HG03280 (cell line): ENCODE measurements around the gene HMG20B.

Experiments
- ATAC-seq: cut with Tn5 transposase; IDR thresholded peaks from one replicate; pipeline ENCODE4 v1.9.1; 2021; ENCODE audit warnings: mild to moderate bottlenecking, moderate library complexity; ENCODE audit not compliant: unreplicated experiment

HMG20B gene

DNA sequence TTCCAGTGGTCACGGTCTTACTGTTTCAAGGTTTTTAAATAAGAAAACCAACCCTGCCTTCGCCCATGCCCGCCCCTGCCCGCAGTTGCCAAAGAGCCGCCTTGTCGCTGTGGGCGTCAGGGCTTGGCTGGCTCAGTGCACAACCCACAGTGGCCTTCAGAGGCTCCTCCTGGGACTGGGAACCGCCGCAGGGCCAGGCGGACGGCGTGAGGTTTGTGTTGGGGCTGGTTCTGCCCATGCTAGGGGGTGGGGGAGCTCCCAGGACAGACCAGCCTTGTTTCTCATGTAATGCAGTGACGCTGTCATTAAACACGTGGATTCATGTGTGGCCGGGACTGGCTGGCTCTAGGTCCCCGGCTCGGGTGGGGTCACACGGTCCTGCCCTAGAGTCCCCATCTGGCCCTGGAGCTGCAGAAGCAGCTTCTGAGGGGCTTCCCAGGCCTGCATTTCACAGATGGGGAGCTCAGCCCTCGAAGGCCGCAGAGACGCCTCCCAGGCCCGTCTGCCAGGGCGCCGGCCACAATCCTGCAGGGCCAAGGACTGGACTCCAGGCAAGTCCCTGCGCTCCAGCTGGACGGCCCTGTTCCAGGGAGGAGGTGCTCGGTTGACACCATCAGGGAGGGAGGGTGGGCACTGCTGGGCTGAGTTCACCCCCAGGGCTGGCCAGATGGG is 36.2 kb upstream of the HMG20B start:
- no peak for ATAC-seq

DNA sequence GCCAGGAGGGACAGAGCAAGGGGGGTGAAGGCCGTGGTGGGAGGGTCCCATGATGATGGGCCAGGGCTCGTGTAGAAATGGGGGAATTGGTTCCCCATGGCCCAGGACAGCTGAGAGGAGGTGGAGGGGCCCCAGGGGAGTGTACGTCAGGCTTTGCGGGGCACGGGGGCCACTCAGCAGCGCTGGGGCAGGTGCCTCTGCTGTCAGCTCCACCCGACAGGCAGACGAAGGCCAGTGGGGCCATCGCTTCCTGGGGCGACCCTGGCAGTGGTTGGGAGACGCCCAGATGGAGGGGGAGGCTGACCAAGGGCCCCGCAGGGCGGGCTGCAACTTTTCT is 35.7 kb upstream of the HMG20B start:
- ATAC-seq = no peak

DNA sequence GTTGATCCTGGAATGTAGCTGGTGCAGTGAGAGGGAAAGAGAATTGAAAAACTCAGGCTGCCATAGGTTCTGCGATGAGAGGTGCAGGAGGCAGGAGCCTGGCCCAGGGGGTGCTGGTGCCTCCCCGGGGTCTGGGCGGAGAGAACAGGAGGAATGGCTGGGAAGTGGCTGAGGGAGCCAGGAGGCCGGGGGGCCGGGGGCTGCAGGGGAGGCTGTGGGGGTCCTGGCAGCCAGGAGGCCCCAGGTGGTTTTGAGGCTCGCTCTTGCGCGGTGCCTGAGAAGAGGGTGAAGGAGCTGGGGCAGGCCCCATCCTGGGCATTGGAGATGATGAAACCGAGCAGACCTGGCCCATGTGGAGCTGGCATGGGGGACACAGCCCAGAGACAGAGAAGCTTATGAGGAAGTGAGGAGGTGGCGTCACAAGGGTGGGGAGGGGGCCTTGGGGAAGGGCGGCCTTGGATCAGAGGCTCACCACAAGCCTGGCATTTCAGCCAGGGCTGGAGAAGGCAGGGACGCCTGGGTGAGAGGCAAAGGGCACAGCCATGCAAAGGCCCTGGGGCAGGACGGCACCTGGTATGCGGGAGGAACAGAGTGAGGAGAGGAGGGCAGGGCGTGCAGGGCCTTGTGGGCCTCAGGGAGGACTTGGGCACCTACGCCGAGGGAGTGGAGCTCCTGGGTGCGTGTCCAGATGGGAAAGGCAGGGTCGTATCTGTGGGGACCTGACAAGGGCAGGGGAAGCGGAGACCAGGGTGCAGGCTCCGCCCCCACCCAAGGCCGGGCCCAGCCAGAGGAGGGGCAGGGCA is 35.1 kb upstream of the HMG20B start:
- no peak for ATAC-seq

DNA sequence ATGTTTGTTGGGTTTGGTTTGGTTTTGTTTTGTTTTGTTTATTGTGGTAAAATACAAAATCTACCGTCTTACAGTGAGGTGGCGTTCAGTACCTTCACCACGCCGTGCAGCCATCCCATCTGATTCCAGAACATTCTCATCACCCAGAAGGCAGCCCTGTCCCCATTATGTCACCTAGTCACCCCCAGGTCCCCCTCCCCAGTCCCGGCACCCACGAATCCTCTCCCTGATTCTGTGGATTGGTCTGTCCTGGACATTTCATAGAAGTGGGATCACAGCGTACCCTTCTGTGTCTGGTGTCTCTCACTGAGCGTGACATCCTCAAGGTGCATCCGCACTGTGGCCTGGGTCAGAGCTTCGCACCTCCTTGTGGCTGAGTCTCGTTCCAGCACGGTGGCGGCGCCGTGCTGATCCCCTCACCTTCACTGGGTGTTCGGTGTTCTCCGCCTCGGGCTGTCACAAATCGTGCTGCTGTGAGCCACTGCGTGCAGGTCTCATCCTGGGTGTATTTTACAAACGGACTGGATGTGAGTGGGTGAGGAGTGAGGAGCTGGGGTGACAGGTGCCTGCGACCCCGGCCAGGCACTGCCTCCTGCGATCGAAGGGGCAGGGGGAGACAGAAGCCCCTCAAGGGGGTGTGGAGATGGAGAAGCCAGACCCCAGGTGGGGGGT is 34.4 kb upstream of the HMG20B start:
- no peak for ATAC-seq

DNA sequence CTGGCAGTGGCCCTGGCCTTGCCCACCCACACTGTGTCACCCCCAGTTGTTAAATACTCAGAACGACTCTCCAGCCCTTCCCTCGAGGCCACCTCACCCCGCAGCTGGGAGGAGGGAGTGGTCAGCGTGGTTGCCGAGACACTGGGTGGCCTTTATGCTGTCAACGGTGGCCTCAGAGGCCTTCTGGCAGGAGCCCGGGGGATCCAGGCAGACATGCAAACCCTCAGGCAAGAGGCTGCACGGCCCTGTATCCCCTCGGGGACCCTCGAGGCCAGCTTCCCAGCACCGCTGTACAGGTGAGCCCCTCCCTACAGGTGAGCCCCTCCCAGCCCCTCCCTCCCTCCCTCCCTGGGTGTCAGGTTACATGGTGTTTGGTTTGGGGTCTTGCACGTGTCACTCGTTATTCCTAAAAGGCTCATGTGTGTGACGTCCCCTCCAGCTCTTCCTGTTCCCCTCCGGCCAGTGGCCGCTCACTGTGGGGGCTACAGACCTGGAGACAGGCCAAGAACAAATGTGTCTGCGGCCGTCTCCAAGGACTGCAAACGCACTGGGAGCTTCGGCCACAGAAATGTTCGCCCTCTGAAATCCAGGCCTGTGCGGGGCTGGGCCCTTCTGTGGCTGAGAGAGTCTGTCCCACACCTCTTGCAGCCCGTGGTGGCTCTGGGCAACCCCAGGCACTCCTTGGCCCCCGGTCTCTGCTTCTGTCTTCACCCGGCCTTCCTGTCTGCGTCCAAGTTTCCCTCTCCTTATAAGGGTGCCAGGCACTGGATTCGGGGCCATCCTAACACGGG is 33.6 kb upstream of the HMG20B start, which contains the start of gene TEKTIP1:
Gene TEKTIP1 (plus strand): TSS at position 210 of the 791 bp plus-strand sequence. CDS start 4 bp downstream, at position 214.
- ATAC-seq = no peak

DNA sequence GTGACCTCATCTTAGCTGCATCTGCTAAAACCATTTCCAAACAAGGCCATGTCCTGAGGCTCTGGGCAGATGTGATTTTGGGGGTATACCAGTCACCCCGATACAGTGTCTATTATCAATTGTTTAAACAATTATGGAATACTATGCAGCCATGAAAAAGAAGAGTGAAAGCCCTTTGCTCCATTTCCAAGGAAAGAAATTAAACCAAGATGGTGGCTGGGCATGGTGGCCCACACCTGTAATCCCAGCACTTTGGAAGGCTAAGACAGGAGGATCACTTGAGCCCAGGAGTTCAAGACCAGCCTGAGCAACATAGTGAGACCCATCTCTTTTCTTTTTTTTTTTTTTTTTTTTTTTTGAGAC is 33.0 kb upstream of the HMG20B start:
- ATAC-seq = no peak

DNA sequence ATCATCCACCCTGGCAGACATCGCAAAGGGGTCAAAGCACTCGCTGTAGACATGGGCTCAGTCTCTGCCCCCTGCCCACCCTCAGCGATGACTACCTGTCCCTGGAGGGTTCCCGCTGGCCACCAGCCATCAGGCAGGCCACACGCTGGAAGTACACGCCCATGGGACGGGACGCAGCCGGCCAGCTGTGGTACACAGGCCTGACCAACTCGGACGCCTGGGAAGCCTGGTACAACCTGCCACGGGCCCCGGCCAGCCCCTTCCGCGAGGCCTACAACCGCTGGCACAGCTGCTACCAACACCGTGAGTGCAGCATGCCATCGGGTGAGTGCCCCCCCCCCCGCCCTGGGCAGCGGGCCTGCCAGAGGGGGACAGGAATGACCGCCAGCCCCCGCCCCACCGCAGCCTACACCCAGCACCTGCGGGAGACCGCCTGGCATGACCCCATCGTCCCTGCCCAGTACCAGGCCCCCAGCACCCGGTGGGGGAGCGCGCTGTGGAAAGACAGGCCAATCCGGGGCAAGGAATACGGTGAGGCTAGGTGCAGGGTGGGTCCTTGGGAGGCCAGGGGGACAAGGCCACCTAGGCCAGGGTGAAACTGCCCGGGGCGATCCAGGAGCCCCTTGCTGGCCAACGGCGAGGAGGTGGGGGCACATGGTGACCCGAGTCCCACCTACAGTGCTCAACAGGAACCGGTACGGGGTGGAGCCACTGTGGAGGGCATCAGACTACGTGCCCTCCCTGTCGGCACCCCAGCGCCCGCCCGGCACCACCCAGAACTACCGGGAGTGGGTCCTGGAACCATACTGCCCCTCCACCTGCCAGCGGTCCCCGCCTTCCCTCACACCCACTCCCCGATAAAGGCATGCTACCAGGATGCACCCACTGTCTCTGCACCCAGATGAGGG is 29.3 kb upstream of the HMG20B start:
- ATAC-seq = no peak

DNA sequence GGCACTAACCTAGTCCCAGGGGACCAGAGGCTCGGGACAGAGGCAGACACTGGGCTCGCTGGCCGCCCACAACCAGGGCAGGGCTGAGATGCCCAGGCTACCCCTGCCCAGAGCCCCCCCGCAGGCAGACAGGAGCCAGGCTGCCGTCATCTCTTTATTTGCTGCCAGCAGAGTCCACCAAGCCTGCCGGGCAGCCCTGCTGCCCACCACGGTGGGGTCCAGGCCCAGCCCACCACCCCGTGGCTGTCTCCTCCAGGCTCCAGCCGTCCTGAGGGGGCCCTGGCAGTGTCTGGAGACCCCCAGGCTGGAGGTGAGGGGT is 28.7 kb upstream of the HMG20B start:
- no peak for ATAC-seq

DNA sequence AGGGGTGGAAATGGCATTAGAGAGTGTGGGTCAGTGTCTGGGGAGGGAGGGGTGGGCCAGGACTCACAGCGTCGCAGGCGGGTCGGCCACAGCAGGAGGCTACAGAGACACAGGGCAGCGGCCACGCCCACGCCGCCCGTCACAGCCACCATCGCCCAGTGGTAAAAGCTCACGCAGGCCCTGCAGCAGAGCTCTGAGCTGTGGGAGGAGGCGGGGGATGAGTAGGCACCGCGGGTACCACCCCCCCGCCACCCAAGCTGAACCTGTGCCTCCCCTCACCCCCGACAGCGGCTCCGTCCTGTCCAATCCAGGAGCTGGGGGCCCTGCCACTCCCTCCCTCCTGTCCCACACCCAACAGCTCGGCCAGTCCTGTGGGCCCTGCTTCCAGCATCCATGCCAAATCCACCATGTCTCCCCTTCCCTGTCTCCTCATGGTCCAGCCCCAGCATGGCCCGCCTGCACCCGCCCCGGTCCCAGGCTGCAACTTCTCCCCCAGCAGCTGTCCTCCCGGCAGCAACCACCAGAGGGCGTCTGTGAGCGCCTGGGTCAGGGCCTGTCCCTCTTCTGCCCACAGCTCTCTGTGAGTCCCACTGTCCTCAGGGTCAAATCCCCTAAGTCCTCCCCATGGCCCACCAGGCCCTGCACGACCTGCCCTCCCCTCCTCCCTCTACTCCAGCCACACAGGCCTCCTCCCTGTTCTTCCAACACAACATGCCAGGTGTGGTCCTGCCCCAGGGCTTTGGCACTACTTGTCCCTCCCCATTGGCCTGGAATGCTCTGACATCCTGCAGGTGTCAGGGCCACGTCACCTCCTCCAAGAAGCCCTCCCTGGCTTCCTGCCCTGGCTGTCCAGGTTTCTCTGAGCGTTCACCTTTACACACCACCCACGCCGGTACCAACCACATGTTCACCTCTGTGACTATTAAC is 27.7 kb upstream of the HMG20B start:
- no peak for ATAC-seq

DNA sequence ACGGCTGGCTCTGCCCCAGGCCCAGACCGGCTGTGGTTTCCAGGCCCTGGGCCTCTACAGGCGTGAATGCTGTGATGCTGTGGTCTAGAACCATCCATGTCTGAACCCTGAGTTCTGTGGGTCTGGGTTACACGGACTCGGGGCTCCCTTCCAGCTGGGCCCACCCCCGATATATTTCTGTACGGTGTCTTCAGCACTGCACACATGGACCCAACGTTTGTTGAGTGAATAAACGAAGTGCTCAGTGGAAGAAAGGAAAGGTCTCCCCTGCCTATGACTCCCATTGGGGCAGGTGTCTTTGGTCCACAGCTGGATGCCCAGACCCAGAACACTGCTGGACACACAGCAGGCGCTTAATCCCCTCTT is 27.1 kb upstream of the HMG20B start:
- ATAC-seq = no peak

DNA sequence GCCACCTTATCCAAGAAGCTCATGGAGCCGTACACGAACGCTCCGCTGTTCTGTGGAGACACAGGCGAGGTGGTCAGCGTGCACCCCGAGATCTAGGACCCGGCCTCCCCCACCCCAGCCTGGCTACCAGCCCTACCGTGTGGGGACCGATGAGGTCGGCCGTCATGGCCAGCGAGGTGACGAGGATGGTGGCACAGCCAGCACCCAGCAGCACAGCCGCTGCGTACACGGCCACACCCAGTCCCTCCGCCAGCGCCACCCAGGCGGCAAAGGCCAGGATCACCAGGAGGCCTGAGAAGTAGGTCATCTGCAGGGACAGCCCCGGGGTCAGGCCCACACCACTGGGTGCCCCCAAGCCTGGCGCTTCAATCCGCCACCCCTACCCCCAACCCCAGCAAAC is 26.6 kb upstream of the HMG20B start:
- no peak for ATAC-seq

DNA sequence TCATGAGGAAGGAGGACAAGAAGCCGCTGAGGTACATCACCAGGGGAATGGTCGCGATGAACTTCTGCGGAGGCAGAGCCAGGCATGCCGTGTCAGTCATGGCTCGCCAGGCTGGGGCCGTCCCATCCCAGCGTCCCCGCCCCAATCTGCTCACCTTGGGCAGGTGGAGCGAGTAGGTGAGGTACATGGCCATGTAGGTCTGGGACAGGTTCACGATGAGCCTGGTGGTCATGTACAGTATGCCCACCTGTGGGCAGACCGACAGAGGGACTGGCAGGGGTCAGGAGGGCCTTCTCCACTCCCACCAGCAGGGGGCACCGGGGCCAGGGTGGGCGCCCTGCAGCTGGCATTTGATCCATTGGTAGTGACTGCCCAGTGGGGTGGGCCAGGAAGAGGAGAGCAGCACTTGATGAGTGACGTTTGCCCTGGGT is 25.4 kb upstream of the HMG20B start:
- ATAC-seq = no peak

DNA sequence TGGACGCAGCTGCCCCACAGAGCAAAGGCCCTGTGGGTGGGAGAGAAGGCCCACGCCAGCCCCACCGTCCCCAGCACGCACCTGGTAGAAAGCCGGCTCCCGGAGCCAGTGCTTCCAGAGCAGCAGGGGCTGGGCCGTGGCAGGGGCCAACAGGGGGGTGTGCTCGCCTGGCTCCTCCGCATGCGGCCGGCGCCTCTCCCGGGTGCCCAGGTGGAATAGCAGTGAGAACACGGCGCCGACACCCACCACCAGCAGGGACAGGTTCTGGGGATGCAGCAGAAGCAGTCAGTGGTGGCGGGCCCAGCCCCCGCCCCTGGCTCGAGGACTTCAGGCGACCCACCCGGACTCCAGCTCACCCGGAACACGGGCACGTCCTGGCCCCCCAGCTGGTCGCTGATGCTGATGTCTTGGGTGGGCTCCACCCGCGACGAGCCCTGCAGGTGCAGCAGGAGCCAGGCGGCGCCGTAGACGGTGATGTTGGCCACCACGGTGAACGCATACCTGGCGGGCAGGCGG is 24.9 kb upstream of the HMG20B start:
- ATAC-seq = no peak

DNA sequence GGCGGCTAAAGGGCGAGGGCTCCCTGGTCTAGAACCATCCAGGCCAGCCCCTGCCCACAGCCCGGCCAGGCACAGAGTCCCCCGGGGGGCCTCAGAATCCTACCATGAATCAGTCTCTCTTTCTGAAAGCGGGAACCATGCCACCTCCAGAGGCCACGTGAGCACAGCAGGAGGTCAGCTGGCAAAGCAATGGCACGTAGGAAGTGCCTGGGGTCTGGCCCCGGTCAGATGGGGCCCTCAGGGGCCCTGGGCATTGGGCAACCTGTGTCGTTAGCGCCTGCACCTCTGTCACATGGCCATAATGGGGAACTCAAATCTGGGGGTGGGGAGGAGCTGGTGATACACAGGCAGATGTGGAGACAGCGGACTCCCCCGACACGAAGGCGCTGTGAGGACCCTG is 24.1 kb upstream of the HMG20B start:
- no peak for ATAC-seq

DNA sequence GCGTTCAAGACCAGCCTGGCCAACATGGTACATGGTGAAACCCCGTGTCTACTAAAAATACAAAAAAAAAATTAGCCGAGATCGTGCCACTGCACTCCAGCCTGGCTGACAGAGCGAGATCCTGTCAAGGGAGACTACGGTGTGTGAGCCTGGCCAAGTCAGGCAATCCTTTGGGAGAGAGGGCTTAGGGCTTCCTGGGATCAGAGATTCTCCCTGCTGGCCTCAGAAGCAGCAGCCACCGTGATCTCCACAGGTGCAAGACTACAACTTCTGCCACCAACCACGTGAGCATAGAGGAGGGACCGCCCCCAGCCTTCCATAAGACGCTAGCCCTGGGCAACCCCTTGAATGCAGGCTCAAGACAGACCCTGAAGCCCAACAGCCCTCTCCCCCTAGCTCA is 22.9 kb upstream of the HMG20B start:
- ATAC-seq = no peak

DNA sequence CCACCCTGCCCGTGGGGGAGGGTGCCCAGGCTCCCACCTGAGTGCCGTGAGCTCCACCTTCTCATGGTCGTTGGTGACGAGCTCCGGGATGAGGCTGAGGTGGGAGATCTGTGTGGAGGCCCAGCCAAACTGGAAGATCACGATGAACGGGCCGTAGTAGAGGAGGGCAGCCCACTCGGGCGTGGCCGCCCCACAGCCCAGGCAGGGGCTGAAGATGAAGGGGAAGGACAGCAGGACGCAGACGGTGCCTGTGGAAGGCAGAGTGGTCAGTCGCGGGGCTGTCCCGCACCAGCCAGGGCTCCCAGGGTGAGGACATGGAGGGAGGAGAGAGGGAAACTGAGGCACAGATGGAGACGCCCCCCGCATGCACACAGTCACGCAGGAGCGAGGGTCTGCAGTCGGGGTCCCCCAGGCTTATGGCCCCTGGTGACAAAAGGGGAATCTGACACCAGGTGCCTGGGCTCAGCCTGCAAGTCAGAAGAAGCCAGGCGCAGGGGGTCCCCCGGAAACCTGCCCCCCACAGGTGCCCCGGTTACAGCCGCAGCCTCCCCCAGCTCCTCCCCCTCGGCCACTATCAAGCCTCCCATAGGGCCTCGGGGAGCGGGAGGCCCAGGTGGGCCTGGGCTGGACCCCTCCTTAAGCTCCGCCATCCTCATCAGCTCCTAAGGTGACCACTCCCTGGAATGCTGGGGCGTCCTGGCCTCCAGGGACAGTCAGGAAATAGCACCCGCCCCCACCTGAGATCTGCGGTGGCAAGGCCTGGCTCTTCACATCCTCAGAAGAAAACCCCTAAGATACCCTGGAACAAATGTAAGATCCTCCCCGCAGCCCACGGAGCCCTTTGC is 21.6 kb upstream of the HMG20B start:
- no peak for ATAC-seq

DNA sequence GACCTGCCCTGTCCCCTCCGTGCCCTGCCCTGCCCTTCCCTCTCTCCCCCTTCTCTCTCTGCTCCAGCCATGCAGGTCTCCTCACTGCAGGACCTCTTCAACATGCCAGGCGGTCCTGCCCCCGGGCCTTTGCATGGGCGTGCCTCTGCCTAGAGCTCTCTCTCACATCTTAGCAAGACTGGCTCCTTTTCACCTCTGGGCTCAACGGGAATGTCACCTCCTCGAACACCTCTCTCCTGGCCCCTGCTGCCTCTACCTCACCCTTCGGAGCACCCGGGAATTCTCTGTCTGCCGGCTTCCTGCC is 21.0 kb upstream of the HMG20B start:
- ATAC-seq = no peak

DNA sequence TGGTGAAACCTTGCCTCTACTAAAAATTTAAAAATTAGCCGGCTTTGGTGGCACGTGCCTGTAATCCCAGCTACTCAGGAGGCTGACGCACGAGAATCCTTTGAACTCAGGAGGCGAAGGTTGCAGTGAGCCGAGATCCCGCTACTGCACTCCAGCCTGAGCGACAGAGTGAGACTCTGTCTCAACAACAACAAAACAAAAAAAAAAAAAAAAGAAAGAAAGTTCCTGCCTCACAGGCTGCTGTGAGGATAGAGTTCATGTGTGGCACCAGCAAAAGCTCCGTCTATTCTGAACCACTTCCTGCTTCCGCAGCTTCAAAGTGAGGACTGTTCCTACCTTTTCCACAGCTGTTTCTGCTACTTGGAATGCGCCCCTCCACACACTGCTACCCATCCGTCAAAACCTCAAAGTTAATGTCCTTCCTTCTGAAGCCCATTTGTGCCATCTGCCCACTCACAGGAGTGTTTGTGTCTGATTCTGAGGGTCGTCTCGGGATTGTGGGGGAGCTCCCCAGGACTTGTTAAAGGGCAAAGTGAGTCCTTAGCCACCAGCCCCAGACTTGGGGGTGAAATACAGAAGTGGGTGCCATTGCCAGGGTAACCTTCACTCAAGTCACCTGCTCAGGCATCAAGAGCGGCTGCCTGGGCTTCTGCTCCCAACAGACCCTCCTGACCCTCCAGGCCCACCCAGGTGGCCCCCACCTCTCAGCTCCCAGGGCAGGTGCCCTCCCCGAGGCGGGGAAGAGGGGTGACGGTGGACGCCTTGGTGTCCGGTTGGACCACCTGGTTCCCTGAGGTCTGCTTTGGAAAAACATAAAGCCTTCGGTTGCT is 18.3 kb upstream of the HMG20B start:
- no peak for ATAC-seq
